ENCODE data around the gene SOX9.
A peak's percentile ranks its signal among the peaks of the same experiment; 100 is the strongest.

The SOX9 gene

GRCh38 chr17:72162569-72162968 is 41.7 kb downstream of the SOX9 start:
- no peak for DNase-seq (ENCODE audit: low read depth)

GRCh38 chr17:72163474-72163873 is 42.7 kb downstream of the SOX9 start:
- DNase-seq (ENCODE audit: low read depth): no peak

GRCh38 chr17:72164158-72164739 is 43.4 kb downstream of the SOX9 start:
- DNase-seq (ENCODE audit: low read depth): no peak

GRCh38 chr17:72165192-72165866 is 44.5 kb downstream of the SOX9 start:
- DNase-seq (ENCODE audit: low read depth): no peak

GRCh38 chr17:72165867-72166439 is 45.1 kb downstream of the SOX9 start:
- peak; percentile 24 for DNase-seq (ENCODE audit: low read depth)

- DNase-seq (ENCODE audit: low read depth): no peak
These were observed 46.8 kb downstream of the SOX9 start for GRCh38 chr17:72167593-72167992.

- DNase-seq (ENCODE audit: low read depth): no peak
These were observed 49.0 kb downstream of the SOX9 start for GRCh38 chr17:72169823-72170222.

- DNase-seq (ENCODE audit: low read depth): no peak
These were observed 51.2 kb downstream of the SOX9 start for GRCh38 chr17:72171703-72172667.

GRCh38 chr17:72173499-72174116 is 52.8 kb downstream of the SOX9 start:
- DNase-seq (ENCODE audit: low read depth): no peak

- no peak for DNase-seq (ENCODE audit: low read depth)
These were observed 54.4 kb downstream of the SOX9 start for GRCh38 chr17:72175263-72175662.
